Astrocyte of the cerebellum (primary cell): ENCODE results near the gene RYR1.

Experiments
- DNase-seq: peaks from one replicate; pipeline ENCODE4 v3.0.0-alpha.2; 2011; ENCODE audit warnings: low read depth
- H3K4me3 ChIP-seq: 2 replicates; pipeline ENCODE4 v1.5.1; 2011; ENCODE audit warnings: mild to moderate bottlenecking, low read depth, low read length, moderate library complexity
- in situ Hi-C: cut with HindIII; loops from 2 replicates; pipeline ENCODE4 v1.10.0; 2017; ENCODE audit warnings: low sequenced_read_pairs
- TF ChIP-seq, protein P1 (sequence below): IDR thresholded peaks from 2 replicates; pipeline ENCODE4 v1.5.1; 2012; ENCODE audit warnings: low read length, low read depth, moderate library complexity, mild to moderate bottlenecking; ENCODE audit errors: missing control alignments

RYR1 gene

GRCh38 chr19:38559428-38560401 is 126.2 kb downstream of the RYR1 start:
- no peak for DNase-seq

DNA sequence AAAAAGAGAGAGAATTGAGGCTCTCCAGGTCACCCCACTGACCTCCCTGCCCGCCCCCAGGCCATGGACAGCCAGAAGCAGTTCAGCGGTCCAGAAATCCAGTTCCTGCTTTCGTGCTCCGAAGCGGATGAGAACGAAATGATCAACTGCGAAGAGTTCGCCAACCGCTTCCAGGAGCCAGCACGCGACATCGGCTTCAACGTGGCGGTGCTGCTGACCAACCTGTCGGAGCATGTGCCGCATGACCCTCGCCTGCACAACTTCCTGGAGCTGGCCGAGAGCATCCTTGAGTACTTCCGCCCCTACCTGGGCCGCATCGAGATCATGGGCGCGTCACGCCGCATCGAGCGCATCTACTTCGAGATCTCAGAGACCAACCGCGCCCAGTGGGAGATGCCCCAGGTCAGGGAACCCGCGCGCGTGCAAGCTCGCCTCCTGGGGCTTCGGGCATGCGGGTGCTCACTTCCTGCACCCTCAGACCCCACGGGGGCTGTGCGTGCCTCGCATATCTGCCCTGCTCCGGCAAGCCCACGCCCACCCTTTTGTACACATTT is 127.6 kb downstream of the RYR1 start:
- TF ChIP-seq, protein P1, sequence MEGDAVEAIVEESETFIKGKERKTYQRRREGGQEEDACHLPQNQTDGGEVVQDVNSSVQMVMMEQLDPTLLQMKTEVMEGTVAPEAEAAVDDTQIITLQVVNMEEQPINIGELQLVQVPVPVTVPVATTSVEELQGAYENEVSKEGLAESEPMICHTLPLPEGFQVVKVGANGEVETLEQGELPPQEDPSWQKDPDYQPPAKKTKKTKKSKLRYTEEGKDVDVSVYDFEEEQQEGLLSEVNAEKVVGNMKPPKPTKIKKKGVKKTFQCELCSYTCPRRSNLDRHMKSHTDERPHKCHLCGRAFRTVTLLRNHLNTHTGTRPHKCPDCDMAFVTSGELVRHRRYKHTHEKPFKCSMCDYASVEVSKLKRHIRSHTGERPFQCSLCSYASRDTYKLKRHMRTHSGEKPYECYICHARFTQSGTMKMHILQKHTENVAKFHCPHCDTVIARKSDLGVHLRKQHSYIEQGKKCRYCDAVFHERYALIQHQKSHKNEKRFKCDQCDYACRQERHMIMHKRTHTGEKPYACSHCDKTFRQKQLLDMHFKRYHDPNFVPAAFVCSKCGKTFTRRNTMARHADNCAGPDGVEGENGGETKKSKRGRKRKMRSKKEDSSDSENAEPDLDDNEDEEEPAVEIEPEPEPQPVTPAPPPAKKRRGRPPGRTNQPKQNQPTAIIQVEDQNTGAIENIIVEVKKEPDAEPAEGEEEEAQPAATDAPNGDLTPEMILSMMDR, result no peak
- no peak for DNase-seq
- no peak overlapping the region for H3K4me3 ChIP-seq
- in situ Hi-C loops, result no loop called here

More at GRCh38 chr19:38559428-38560401, 126.2 kb downstream of the RYR1 start:
- H3K4me3 ChIP-seq, result no peak overlapping the region
- TF ChIP-seq, protein P1, result no peak
- in situ Hi-C loops, result no loop called here

- in situ Hi-C loops, result no loop called here
- TF ChIP-seq, protein P1, result no peak
- no peak for DNase-seq
- H3K4me3 ChIP-seq, result no peak overlapping the region
These were observed 128.2 kb downstream of the RYR1 start for GRCh38 chr19:38561658-38562057.

GRCh38 chr19:38562096-38562495 is 128.6 kb downstream of the RYR1 start:
- DNase-seq, result no peak
- TF ChIP-seq, protein P1, result no peak
- in situ Hi-C loops, result no loop called here
- H3K4me3 ChIP-seq, result no peak overlapping the region

DNA sequence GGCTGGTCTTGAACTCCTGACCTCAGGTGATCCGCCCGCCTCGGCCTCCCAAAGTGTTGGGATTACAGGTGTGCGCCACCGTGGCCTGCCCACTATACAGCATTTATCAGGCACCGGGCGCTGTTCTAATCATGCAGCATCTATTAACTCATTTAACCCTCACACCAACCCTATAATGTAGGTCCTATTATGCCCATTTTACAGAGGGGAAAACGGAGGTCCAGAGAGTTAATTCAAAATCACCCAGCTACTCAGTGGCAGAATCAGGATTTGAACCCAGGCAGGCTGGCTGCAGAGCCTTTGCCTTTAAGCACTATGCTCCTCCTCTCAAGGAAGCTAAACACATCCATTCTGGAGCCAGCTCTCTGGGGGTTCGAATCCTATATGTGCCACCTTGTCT is 130.0 kb downstream of the RYR1 start:
- in situ Hi-C loops, result no loop called here
- no peak overlapping the region for H3K4me3 ChIP-seq
- DNase-seq, result no peak
- TF ChIP-seq, protein P1, result no peak

DNA sequence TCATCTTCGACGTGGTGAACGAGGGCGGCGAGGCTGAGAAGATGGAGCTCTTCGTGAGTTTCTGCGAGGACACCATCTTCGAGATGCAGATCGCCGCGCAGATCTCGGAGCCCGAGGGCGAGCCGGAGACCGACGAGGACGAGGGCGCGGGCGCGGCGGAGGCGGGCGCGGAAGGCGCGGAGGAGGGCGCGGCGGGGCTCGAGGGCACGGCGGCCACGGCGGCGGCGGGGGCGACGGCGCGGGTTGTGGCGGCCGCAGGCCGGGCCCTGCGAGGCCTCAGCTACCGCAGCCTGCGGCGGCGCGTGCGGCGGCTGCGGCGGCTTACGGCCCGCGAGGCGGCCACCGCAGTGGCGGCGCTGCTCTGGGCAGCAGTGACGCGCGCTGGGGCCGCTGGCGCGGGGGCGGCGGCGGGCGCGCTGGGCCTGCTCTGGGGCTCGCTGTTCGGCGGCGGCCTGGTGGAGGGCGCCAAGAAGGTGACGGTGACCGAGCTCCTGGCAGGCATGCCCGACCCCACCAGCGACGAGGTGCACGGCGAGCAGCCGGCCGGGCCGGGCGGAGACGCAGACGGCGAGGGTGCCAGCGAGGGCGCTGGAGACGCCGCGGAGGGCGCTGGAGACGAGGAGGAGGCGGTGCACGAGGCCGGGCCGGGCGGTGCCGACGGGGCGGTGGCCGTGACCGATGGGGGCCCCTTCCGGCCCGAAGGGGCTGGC is 131.6 kb downstream of the RYR1 start:
- in situ Hi-C loops, result no loop called here
- H3K4me3 ChIP-seq, result no peak overlapping the region
- no peak for DNase-seq
- TF ChIP-seq, protein P1, result no peak
